ENCODE measurements around the gene NMRAL1. TPM values are rescaled to one million over a fixed set of nuclear protein-coding genes. Genes with fewer than 3 reads are reported as not detected.

NMRAL1 gene
- 25.1 and 27.2 TPM in 2 replicates for total RNA-seq

GRCh38 chr16:4474192-4474961, at the start of gene NMRAL1:
Gene NMRAL1, minus strand, starts transcription at chr16:4474625. Its CDS starts 493 bp downstream, at chr16:4474132.
- intact Hi-C loops (cut with micrococcal nuclease): no loop called here

GRCh38 chr16:4523686-4524085, 49.3 kb upstream of the NMRAL1 start:
- intact Hi-C loops (cut with micrococcal nuclease): no loop called here

GRCh38 chr16:4522051-4522581, 47.7 kb upstream of the NMRAL1 start:
- intact Hi-C loops (cut with micrococcal nuclease): no loop called here

GRCh38 chr16:4520913-4521312, 46.5 kb upstream of the NMRAL1 start:
- intact Hi-C loops (cut with micrococcal nuclease): no loop called here

GRCh38 chr16:4519274-4520058, 45.0 kb upstream of the NMRAL1 start:
- intact Hi-C loops (cut with micrococcal nuclease): loop anchor here (5.0 kb wide), 1 partner anchor 42 kb away; the partner anchor contains the start of gene HMOX2

- intact Hi-C loops (cut with micrococcal nuclease): loop anchor here (2.0 to 5.0 kb wide), 2 partner anchors 31 to 41 kb away; partner anchors contain the start of gene HMOX2
Measured at GRCh38 chr16:4517812-4518680, 43.6 kb upstream of the NMRAL1 start.

- intact Hi-C loops (cut with micrococcal nuclease): loop anchor here (1.0 to 5.0 kb wide), 4 partner anchors 9 to 101 kb away; partner anchors contain the start of gene HMOX2
Measured at GRCh38 chr16:4515611-4516233, 41.3 kb upstream of the NMRAL1 start.

GRCh38 chr16:4514606-4515005, 40.2 kb upstream of the NMRAL1 start:
- intact Hi-C loops (cut with micrococcal nuclease): loop anchor here (1.0 to 5.0 kb wide), 3 partner anchors 8 to 102 kb away; partner anchors contain the start of gene HMOX2

- intact Hi-C loops (cut with micrococcal nuclease): loop anchor here (2.0 kb wide), 1 partner anchor 103 kb away; no protein-coding TSS in a partner anchor
Measured at GRCh38 chr16:4513881-4514280, 39.5 kb upstream of the NMRAL1 start.

GRCh38 chr16:4513086-4513860, 38.8 kb upstream of the NMRAL1 start:
- intact Hi-C loops (cut with micrococcal nuclease): no loop called here

- intact Hi-C loops (cut with micrococcal nuclease): no loop called here
Measured at GRCh38 chr16:4512473-4512872, 38.0 kb upstream of the NMRAL1 start.

GRCh38 chr16:4511441-4512082, 37.1 kb upstream of the NMRAL1 start:
- intact Hi-C loops (cut with micrococcal nuclease): no loop called here

GRCh38 chr16:4510747-4511426, 36.5 kb upstream of the NMRAL1 start:
- intact Hi-C loops (cut with micrococcal nuclease): no loop called here

- intact Hi-C loops (cut with micrococcal nuclease): no loop called here
Measured at GRCh38 chr16:4510131-4510530, 35.7 kb upstream of the NMRAL1 start.

- intact Hi-C loops (cut with micrococcal nuclease): loop anchor here (5.0 kb wide), 2 partner anchors 82 to 258 kb away; partner anchors contain the start of genes DNAJA3 and ZNF500
Measured at GRCh38 chr16:4509420-4509819, 35.0 kb upstream of the NMRAL1 start.

- intact Hi-C loops (cut with micrococcal nuclease): loop anchor here (5.0 kb wide), 2 partner anchors 82 to 258 kb away; partner anchors contain the start of genes DNAJA3 and ZNF500
Measured at GRCh38 chr16:4508806-4509205, 34.4 kb upstream of the NMRAL1 start.

GRCh38 chr16:4507588-4508345, 33.3 kb upstream of the NMRAL1 start:
- intact Hi-C loops (cut with micrococcal nuclease): loop anchor here (2.0 to 5.0 kb wide), 3 partner anchors 80 to 260 kb away; partner anchors contain the start of genes DNAJA3 and ZNF500
